ENCODE results near the gene PRCC.

GRCh38 chr1:156808186-156809030 is 41.1 kb downstream of the PRCC start:
- TF ChIP-seq CTCF (IDR thresholded peaks at IDR 0.05) (no peak), POLR2A (IDR thresholded peaks at IDR 0.05) (no peak)
